Tibial nerve (tissue), 4 donors: ENCODE results near the gene RGPD8. TPM values are rescaled to one million over a fixed set of nuclear protein-coding genes. Genes with fewer than 3 reads are reported as not detected.

Source experiments
- DNase-seq, 2 donors: peaks; one replicate each; pipeline ENCODE4 v3.0.0-alpha.2; 2019; ENCODE audit warnings: low spot score in 2 of 2
- H3K27ac ChIP-seq, 4 donors: fragments of 200-600 bp; sonication (generic) in 3 of 4; one replicate each; pipeline ENCODE4 v1.5.1; 2017 to 2019; ENCODE audit warnings: mild to moderate bottlenecking in 1 of 4
- H3K27me3 ChIP-seq, 2 donors: fragments of 200-600 bp; sonication (generic) in 1 of 2; one replicate each; pipeline versions ENCODE4 v1.5.1 to v1.6.0; 2017 to 2019
- H3K36me3 ChIP-seq, 3 donors: fragments of 200-600 bp; sonication (generic); one replicate each; pipeline ENCODE4 v1.5.1; 2018 to 2019
- H3K4me1 ChIP-seq, 4 donors: fragments of 200-600 bp; sonication (generic) in 3 of 4; one replicate each; pipeline ENCODE4 v1.5.1; 2017 to 2019
- H3K4me3 ChIP-seq, 4 donors: fragments of 200-600 bp; sonication (generic) in 3 of 4; one replicate each; pipeline ENCODE4 v1.5.1; 2017 to 2019; ENCODE audit warnings: mild to moderate bottlenecking in 1 of 4, moderate library complexity in 1 of 4
- H3K9me3 ChIP-seq, 4 donors: fragments of 200-600 bp; sonication (generic) in 3 of 4; one replicate each; pipeline ENCODE4 v1.5.1; 2017 to 2019
- CTCF ChIP-seq, 5 experiments: fragments of 200-600 bp in 3 of 5; fragments of 450-650 bp in 2 of 5; sonication (generic) in 3 of 5; IDR thresholded peaks; one replicate each; pipeline ENCODE4 v1.5.1; 2016 to 2019; ENCODE audit warnings: antibody characterized with exemption in 5 of 5, mild to moderate bottlenecking in 3 of 5, moderate library complexity in 2 of 5
- EP300 ChIP-seq, 2 donors: sonication (generic); formaldehyde crosslinking; IDR thresholded peaks; one replicate each; pipeline ENCODE4 v1.6.1; 2017; ENCODE audit warnings: antibody characterized with exemption in 2 of 2, mild to moderate bottlenecking in 1 of 2
- POLR2A ChIP-seq, 2 donors: fragments of 450-650 bp; IDR thresholded peaks; one replicate each; pipeline ENCODE4 v1.6.1; 2017; ENCODE audit warnings: antibody characterized with exemption in 2 of 2, mild to moderate bottlenecking in 2 of 2, moderate library complexity in 2 of 2
- WGBS, 2 donors: methylation state at CpG; one replicate each; pipeline ENCODE4 v1.1.5; 2018; 5-methylcytosine and 5-hydroxymethylcytosine counted together
- total RNA-seq, 4 donors: library from RNA; depleted of rRNA; stranded (reverse); fragments of >200 nt; gene quantifications; one replicate each; pipeline ENCODE4 v1.1.0, GENCODE V29; 2016

RGPD8 gene
- total RNA-seq, 4 donors from 2014 or later, result 10.2 to 24.3 (median 19.0) TPM

- TF ChIP-seq CTCF (IDR thresholded peaks at IDR 0.05) (no peak), EP300 (IDR thresholded peaks at IDR 0.05) (no peak), POLR2A (IDR thresholded peaks at IDR 0.05) (no peak)
- Histone ChIP-seq H3K4me1 (no peaks in the 10 kb centered on the region), H3K36me3 (no peaks in the 10 kb centered on the region), H3K27ac (no peak overlapping the region), H3K9me3 (peaks cover 0 to 5% (median 0%) of the 10 kb centered on the region in 4 donors), H3K4me3 (no peak overlapping the region), H3K27me3 (no peaks in the 10 kb centered on the region)
- 54 to 73% methylated on average over 3 of the region's 3 CpGs for WGBS, 2 donors
- DNase-seq, result no peak
These were observed 31.9 kb upstream of the RGPD8 start for GRCh38 chr2:112465382-112465781.

GRCh38 chr2:112463256-112463655 lies 29.8 kb upstream of the RGPD8 start:
- H3K9me3 ChIP-seq, result peaks cover 0 to 5% (median 0%) of the 10 kb centered on the region in 4 donors
- H3K4me1 ChIP-seq, result no peaks in the 10 kb centered on the region
- no peaks in the 10 kb centered on the region for H3K27me3 ChIP-seq
- 93 to 94% methylated on average over 1 of the region's 1 CpG for WGBS, 2 donors
- no peak for TF ChIP-seq CTCF (IDR thresholded peaks at IDR 0.05)
- no peak for TF ChIP-seq EP300 (IDR thresholded peaks at IDR 0.05)
- TF ChIP-seq POLR2A (IDR thresholded peaks at IDR 0.05), result no peak
- no peak overlapping the region for H3K4me3 ChIP-seq
- no peak for DNase-seq
- no peak overlapping the region for H3K27ac ChIP-seq
- no peaks in the 10 kb centered on the region for H3K36me3 ChIP-seq

DNA sequence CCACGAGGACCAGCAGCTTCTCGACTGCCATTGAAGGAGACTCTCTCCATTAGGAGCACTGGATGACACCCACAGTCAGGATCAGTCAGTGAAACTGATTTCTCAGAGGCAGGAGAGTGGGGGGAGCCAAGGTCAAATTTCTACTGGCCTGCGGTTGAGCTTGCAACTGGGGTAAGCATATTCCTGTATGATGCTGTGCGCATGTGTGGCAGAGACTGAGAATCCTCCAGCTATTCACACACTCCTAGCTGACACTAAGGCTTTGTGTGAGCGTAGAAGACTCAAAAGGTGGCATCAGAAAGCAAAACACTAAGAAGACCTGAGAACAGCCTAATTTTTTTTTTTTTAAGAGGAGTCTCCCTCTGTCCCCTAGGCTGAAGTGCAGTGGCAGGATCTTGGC lies 28.7 kb upstream of the RGPD8 start:
- no peak overlapping the region for H3K27ac ChIP-seq
- TF ChIP-seq CTCF (IDR thresholded peaks at IDR 0.05) (no peak), EP300 (IDR thresholded peaks at IDR 0.05) (no peak), POLR2A (IDR thresholded peaks at IDR 0.05) (no peak)
- no peaks in the 10 kb centered on the region for H3K36me3 ChIP-seq
- no peak overlapping the region for H3K4me3 ChIP-seq
- H3K27me3 ChIP-seq, result no peaks in the 10 kb centered on the region
- 62 to 72% methylated on average over 5 of the region's 5 CpGs for WGBS, 2 donors
- peaks cover 0 to 5% (median 0%) of the 10 kb centered on the region in 4 donors for H3K9me3 ChIP-seq
- DNase-seq, result no peak
- H3K4me1 ChIP-seq, result no peaks in the 10 kb centered on the region

DNA sequence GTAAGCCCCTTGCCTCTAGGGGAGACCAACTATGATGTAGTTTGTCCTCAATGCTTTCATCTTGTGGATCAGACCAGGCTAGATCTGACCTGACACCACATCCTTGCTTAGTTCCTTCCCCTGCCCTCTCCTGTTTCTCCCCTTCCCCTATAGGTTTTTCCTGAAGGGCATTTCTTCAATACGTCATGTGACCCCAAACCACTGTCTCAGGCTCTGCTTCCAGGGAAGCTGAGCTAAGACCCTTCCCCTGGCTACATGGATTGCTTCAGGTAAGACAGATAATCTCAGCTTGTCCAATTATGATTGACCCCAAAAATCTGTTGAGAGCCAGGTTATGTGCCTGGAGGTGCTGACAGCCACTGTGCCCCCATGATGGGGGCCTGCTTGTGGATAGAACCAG lies 25.9 kb upstream of the RGPD8 start:
- peaks cover 0 to 5% (median 0%) of the 10 kb centered on the region in 4 donors for H3K9me3 ChIP-seq
- H3K4me1 ChIP-seq, result no peaks in the 10 kb centered on the region
- no peaks in the 10 kb centered on the region for H3K27me3 ChIP-seq
- no peaks in the 10 kb centered on the region for H3K36me3 ChIP-seq
- no peak for DNase-seq
- H3K4me3 ChIP-seq, result no peak overlapping the region
- H3K27ac ChIP-seq, result no peak overlapping the region
- WGBS, 2 donors, result 78 to 90% methylated on average over 1 of the region's 1 CpG
- TF ChIP-seq EP300 (IDR thresholded peaks at IDR 0.05) (no peak), CTCF (IDR thresholded peaks at IDR 0.05) (no peak), POLR2A (IDR thresholded peaks at IDR 0.05) (no peak)

GRCh38 chr2:112454586-112454985 lies 21.1 kb upstream of the RGPD8 start:
- DNase-seq, result no peak
- TF ChIP-seq CTCF (IDR thresholded peaks at IDR 0.05), result no peak
- TF ChIP-seq EP300 (IDR thresholded peaks at IDR 0.05), result no peak
- TF ChIP-seq POLR2A (IDR thresholded peaks at IDR 0.05), result no peak
- Histone ChIP-seq H3K4me1 (no peaks in the 10 kb centered on the region), H3K27ac (no peak overlapping the region), H3K4me3 (no peak overlapping the region), H3K27me3 (no peaks in the 10 kb centered on the region), H3K36me3 (no peaks in the 10 kb centered on the region), H3K9me3 (peaks cover 0 to 7% (median 0%) of the 10 kb centered on the region in 4 donors)
